PC-9 (cell line): ENCODE results near the gene CHMP2A. TPM values are rescaled to one million over a fixed set of nuclear protein-coding genes. Genes with fewer than 3 reads are reported as not detected.

Source experiments
- BruUV-seq: library from RNA; stranded (reverse); fragments of 400-500 nt; replicated peaks from 2 replicates; lab custom pipeline; 2021; lab: Mats Ljungman, UMichigan
- CTCF ChIA-PET: fragments of 300-600 bp; sonication (Branson Sonifier 250); formaldehyde crosslinking; loops from one replicate; lab custom pipeline; 2022; ENCODE audit warnings: antibody characterized with exemption; lab: Charles Lee
- POLR2A ChIA-PET: fragments of 300-600 bp; sonication (Branson Sonifier 250); formaldehyde crosslinking; loops from one replicate; lab custom pipeline; 2022; ENCODE audit warnings: antibody characterized with exemption; ENCODE audit not compliant: unreplicated experiment; lab: Charles Lee
- DNase-seq, 2 experiments: peaks; one replicate each; pipeline versions ENCODE4 v3.0.0 to v3.0.0-alpha.2; 2015 to 2022; ENCODE audit warnings: mixed read lengths in 1 of 2
- H2AFZ ChIP-seq: fragments of 200-600 bp; sonication (generic); 2 replicates; pipeline ENCODE4 v1.8.1; 2017; ENCODE audit warnings: antibody characterized with exemption
- H3F3A ChIP-seq: fragments of 200-600 bp; sonication (generic); 2 replicates; pipeline ENCODE4 v1.8.1; 2017; ENCODE audit warnings: antibody characterized with exemption, mild to moderate bottlenecking, low read depth; ENCODE audit not compliant: insufficient read depth
- H3K27ac ChIP-seq: fragments of 200-600 bp; sonication (generic); 2 replicates; pipeline ENCODE4 v1.6.1; 2016; ENCODE audit warnings: mixed run types
- H3K27me3 ChIP-seq: fragments of 200-600 bp; sonication (generic); 2 replicates; pipeline ENCODE4 v1.6.1; 2016; ENCODE audit warnings: low read depth, mixed run types; ENCODE audit not compliant: insufficient read depth
- H3K36me3 ChIP-seq: fragments of 200-600 bp; sonication (generic); 2 replicates; pipeline ENCODE4 v1.6.1; 2016; ENCODE audit warnings: low read depth, mixed run types
- H3K4me1 ChIP-seq: fragments of 200-600 bp; sonication (generic); replicated peaks from 2 replicates; pipeline ENCODE4 v1.6.1; 2016; ENCODE audit warnings: mixed run types; ENCODE audit not compliant: insufficient read depth
- H3K4me2 ChIP-seq: fragments of 200-600 bp; sonication (generic); 2 replicates; pipeline ENCODE4 v1.6.1; 2017; ENCODE audit warnings: mixed run types
- H3K4me3 ChIP-seq: fragments of 200-600 bp; sonication (generic); 2 replicates; pipeline ENCODE4 v1.6.1; 2016; ENCODE audit warnings: mixed run types
- H3K79me2 ChIP-seq: fragments of 200-600 bp; sonication (generic); 2 replicates; pipeline ENCODE4 v1.6.1; 2017; ENCODE audit warnings: low read depth, mixed run types
- H3K9me2 ChIP-seq: fragments of 200-600 bp; sonication (generic); 2 replicates; pipeline ENCODE4 v1.8.1; 2017; ENCODE audit warnings: mild to moderate bottlenecking; ENCODE audit not compliant: insufficient read depth
- H3K9me3 ChIP-seq: fragments of 200-600 bp; sonication (generic); 2 replicates; pipeline ENCODE4 v1.8.1; 2016; ENCODE audit warnings: low read depth; ENCODE audit not compliant: insufficient read depth
- H4K20me1 ChIP-seq: fragments of 200-600 bp; sonication (generic); 2 replicates; pipeline ENCODE4 v1.8.1; 2017; ENCODE audit not compliant: insufficient read depth
- CTCF ChIP-seq: fragments of 200-600 bp; sonication (generic); conservative IDR thresholded peaks from 2 replicates; pipeline ENCODE4 v1.6.1; 2017; ENCODE audit warnings: mixed run types, antibody characterized with exemption, mild to moderate bottlenecking, moderate library complexity
- EZH2 ChIP-seq: fragments of 200-600 bp; sonication (generic); IDR thresholded peaks from 2 replicates; pipeline ENCODE4 v1.8.0; 2017; ENCODE audit warnings: antibody characterized with exemption, low read depth
- intact Hi-C: fragments of 100-400 bp; cut with micrococcal nuclease; formaldehyde crosslinking; loops from one replicate; pipeline ENCODE4 v1.10.0; 2022; ENCODE audit not compliant: unreplicated experiment
- total RNA-seq: library from RNA; stranded (reverse); gene quantifications from 2 replicates; pipeline ENCODE4 v1.2.3, GENCODE V29; 2021

The CHMP2A gene
- total RNA-seq, 1 experiment from 2014 or later: 149 TPM

- Histone ChIP-seq H3K27ac (no peak overlapping the region), H3K4me2 (peak overlapping the region; percentile 95), H2AFZ (no peak overlapping the region), H3K4me1 (peaks cover 10% of the 10 kb centered on the region; the same call in 1 of the 2 replicates), H3K9me2 (no peaks in the 10 kb centered on the region), H3K36me3 (peaks cover 5% of the 10 kb centered on the region; the same call in 1 of the 2 replicates), H3K79me2 (peaks cover 44% of the 10 kb centered on the region), H4K20me1 (peaks cover 29% of the 10 kb centered on the region), H3K4me3 (peak overlapping the region; percentile 76), H3K9me3 (no peaks in the 10 kb centered on the region), H3K27me3 (no peaks in the 10 kb centered on the region), H3F3A (peaks cover 20% of the 10 kb centered on the region; the same call in 1 of the 2 replicates)
- TF ChIP-seq EZH2: no peak
- TF ChIP-seq CTCF: no peak
- no TSS peak for BruUV-seq
- intact Hi-C loops: no loop called here
- POLR2A ChIA-PET: no interaction called here
- DNase-seq: no peak
- CTCF ChIA-PET: no interaction called here
Observed at GRCh38 chr19:58546019-58546530, 8.8 kb downstream of the CHMP2A start.

DNA sequence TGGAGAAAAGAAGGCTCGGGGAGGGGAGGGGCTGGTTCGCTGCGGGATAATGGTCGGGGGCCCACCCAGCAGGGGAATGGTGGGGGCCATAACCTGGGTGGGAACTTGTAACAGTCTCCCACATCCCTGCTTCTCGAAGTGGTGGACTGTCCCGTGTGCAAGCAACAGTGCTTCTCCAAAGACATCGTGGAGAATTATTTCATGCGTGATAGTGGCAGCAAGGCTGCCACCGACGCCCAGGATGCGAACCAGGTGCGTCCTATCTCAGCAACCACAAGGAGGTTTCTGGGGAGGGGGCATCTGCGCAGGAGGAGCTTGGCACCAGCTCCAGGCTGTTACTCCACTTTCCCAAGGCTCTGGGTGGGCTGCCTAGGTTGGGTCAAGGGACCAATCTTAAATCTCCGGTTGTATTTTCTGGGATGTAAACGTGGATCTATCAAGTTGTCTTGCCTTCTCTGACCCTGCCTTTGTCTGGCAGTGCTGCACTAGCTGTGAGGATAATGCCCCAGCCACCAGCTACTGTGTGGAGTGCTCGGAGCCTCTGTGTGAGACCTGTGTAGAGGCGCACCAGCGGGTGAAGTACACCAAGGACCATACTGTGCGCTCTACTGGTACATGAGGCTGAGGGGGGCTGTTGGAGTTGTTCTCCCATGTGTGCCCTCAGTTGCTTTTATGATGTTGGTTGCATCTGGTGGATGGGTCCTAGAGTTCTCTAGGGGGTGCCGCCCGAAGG lies 9.5 kb downstream of the CHMP2A start:
- H3K27me3 ChIP-seq: no peaks in the 10 kb centered on the region
- ChIA-PET POLR2A (no interaction called here), CTCF (no interaction called here)
- BruUV-seq: TSS peak; percentile 50
- peak overlapping the region; percentile 95 for H3K4me2 ChIP-seq
- peaks cover 5% of the 10 kb centered on the region; the same call in 1 of the 2 replicates for H3K36me3 ChIP-seq
- peaks cover 14% of the 10 kb centered on the region; the same call in 1 of the 2 replicates for H3F3A ChIP-seq
- H3K4me3 ChIP-seq: peak overlapping the region; percentile 76
- peaks cover 29% of the 10 kb centered on the region for H4K20me1 ChIP-seq
- H3K79me2 ChIP-seq: peaks cover 44% of the 10 kb centered on the region
- no peaks in the 10 kb centered on the region for H3K9me3 ChIP-seq
- H3K27ac ChIP-seq: no peak overlapping the region
- no peak overlapping the region for H2AFZ ChIP-seq
- peaks cover 10% of the 10 kb centered on the region; the same call in 1 of the 2 replicates for H3K4me1 ChIP-seq
- no peaks in the 10 kb centered on the region for H3K9me2 ChIP-seq
- intact Hi-C loops: no loop called here
- TF ChIP-seq CTCF (no peak), EZH2 (no peak)
- DNase-seq: no peak

GRCh38 chr19:58544591-58545285 lies 10.2 kb downstream of the CHMP2A start:
- BruUV-seq: no TSS peak
- Histone ChIP-seq H3F3A (peaks cover 11% of the 10 kb centered on the region; the same call in 1 of the 2 replicates), H3K9me3 (no peaks in the 10 kb centered on the region), H2AFZ (no peak overlapping the region), H4K20me1 (peaks cover 29% of the 10 kb centered on the region), H3K36me3 (peaks cover 5% of the 10 kb centered on the region; the same call in 1 of the 2 replicates), H3K79me2 (peaks cover 44% of the 10 kb centered on the region), H3K4me1 (peaks cover 10% of the 10 kb centered on the region; the same call in 1 of the 2 replicates), H3K4me3 (peak overlapping the region; percentile 76), H3K27ac (peak overlapping the region; percentile 88), H3K9me2 (no peaks in the 10 kb centered on the region), H3K27me3 (no peaks in the 10 kb centered on the region), H3K4me2 (peak overlapping the region; percentile 95)
- CTCF ChIA-PET: no interaction called here
- POLR2A ChIA-PET: interaction anchor here (0.6 kb wide), 1 partner anchor 48 kb away, joined by 3 read pairs; no protein-coding TSS in a partner anchor
- DNase-seq: no peak
- intact Hi-C loops: loop anchor here (1.0 kb wide), 1 partner anchor 361 kb away; the partner anchor contains the start of gene ZNF274
- TF ChIP-seq EZH2: no peak
- TF ChIP-seq CTCF: no peak
